AG08395 (cell line): ENCODE data around the gene C1orf198.

Experiments
- DNase-seq: peaks from one replicate; pipeline ENCODE4 v3.0.0; 2012; ENCODE audit warnings: mixed read lengths, low spot score

C1orf198 gene

GRCh38 chr1:230833511-230833910, 34.8 kb downstream of the C1orf198 start:
- DNase-seq: no peak

GRCh38 chr1:230832476-230832875, 35.8 kb downstream of the C1orf198 start:
- DNase-seq: peak; percentile 52

- DNase-seq: no peak
These were observed 36.5 kb downstream of the C1orf198 start for GRCh38 chr1:230831771-230832170.

- DNase-seq: no peak
These were observed 39.9 kb downstream of the C1orf198 start for GRCh38 chr1:230828421-230828820.

GRCh38 chr1:230827801-230828200, 40.5 kb downstream of the C1orf198 start:
- DNase-seq: no peak

- no peak for DNase-seq
These were observed 41.1 kb downstream of the C1orf198 start for GRCh38 chr1:230827081-230827681.

GRCh38 chr1:230826166-230826875, 42.0 kb downstream of the C1orf198 start:
- peak; percentile 21 for DNase-seq

- DNase-seq: peak; percentile 28
These were observed 42.6 kb downstream of the C1orf198 start for GRCh38 chr1:230825761-230826160.

GRCh38 chr1:230824919-230825721, 43.2 kb downstream of the C1orf198 start:
- peak; percentile 76 for DNase-seq

- peak; percentile 26 for DNase-seq
These were observed 43.8 kb downstream of the C1orf198 start for GRCh38 chr1:230824551-230824918.

- DNase-seq: no peak
These were observed 44.4 kb downstream of the C1orf198 start for GRCh38 chr1:230823931-230824381.

GRCh38 chr1:230823426-230823825, 44.9 kb downstream of the C1orf198 start:
- DNase-seq: no peak

- DNase-seq: peak; percentile 80
These were observed 46.2 kb downstream of the C1orf198 start for GRCh38 chr1:230822092-230822581.

- no peak for DNase-seq
These were observed 47.0 kb downstream of the C1orf198 start for GRCh38 chr1:230821346-230821745.

GRCh38 chr1:230820568-230820967, 47.8 kb downstream of the C1orf198 start:
- no peak for DNase-seq

GRCh38 chr1:230819976-230820375, 48.3 kb downstream of the C1orf198 start:
- DNase-seq: no peak

- DNase-seq: no peak
These were observed 49.4 kb downstream of the C1orf198 start for GRCh38 chr1:230818901-230819300.

GRCh38 chr1:230818367-230818766, 50.0 kb downstream of the C1orf198 start:
- DNase-seq: no peak

GRCh38 chr1:230816018-230816417, 52.3 kb downstream of the C1orf198 start:
- DNase-seq: no peak

GRCh38 chr1:230814949-230815692, 53.2 kb downstream of the C1orf198 start:
- no peak for DNase-seq

GRCh38 chr1:230812568-230812967, 55.8 kb downstream of the C1orf198 start:
- DNase-seq: no peak
